Measurements from ENCODE around the gene PACSIN3. TPM values are rescaled to one million over a fixed set of nuclear protein-coding genes. Genes with fewer than 3 reads are reported as not detected.
"Not testable (repeated sequence)": the region's sequence is repeated elsewhere in the genome, so short reads cannot be mapped to it uniquely, and the experiment has no call there.

PACSIN3 gene
- total RNA-seq, 2 donors from 2014 or later: 107 to 186 TPM

GRCh38 chr11:47215366-47215910 is 29.2 kb upstream of the PACSIN3 start:
- Histone ChIP-seq H3K4me1 (peaks cover 0 to 25% of the 10 kb centered on the region in 2 donors), H3K36me3 (no peaks in the 10 kb centered on the region), H3K27ac (peak overlapping the region; percentile 91 to 97)

DNA sequence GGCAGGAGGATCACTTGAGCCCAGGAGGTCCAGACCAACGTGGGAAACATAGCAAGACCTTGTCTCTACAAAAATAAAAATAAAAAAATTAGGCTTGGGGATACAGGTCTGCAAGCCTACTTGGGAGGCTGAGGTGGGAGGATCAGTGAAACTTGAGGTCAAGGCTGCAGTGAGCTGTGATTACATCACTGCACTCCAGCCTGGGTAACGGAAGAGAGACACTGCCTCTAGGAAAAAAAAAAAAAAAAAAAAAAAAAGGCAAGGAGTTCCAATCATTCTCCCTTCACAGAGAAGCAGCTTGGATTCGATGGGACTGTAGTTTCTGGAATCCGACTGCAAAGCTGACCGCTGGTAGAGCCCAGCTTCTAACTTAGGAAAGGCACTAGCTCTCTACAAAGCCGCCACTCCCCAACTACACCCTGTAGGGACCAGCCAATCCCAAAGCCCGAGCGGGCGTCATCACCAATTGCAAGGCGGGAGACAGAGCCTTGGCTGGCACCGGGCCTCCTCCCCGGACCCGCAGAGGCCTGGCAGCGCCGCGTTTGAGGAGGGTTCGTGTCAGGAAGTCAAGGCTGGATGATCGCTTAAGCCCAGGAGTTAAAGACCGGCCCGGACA is 27.8 kb upstream of the PACSIN3 start:
- TF ChIP-seq, protein P1, sequence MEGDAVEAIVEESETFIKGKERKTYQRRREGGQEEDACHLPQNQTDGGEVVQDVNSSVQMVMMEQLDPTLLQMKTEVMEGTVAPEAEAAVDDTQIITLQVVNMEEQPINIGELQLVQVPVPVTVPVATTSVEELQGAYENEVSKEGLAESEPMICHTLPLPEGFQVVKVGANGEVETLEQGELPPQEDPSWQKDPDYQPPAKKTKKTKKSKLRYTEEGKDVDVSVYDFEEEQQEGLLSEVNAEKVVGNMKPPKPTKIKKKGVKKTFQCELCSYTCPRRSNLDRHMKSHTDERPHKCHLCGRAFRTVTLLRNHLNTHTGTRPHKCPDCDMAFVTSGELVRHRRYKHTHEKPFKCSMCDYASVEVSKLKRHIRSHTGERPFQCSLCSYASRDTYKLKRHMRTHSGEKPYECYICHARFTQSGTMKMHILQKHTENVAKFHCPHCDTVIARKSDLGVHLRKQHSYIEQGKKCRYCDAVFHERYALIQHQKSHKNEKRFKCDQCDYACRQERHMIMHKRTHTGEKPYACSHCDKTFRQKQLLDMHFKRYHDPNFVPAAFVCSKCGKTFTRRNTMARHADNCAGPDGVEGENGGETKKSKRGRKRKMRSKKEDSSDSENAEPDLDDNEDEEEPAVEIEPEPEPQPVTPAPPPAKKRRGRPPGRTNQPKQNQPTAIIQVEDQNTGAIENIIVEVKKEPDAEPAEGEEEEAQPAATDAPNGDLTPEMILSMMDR (IDR thresholded peaks at IDR 0.05): no peak
- Histone ChIP-seq H3K4me1 (peaks cover 0 to 18% of the 10 kb centered on the region in 2 donors), H3K27me3 (no peaks in the 10 kb centered on the region), H3K9me3 (no peaks in the 10 kb centered on the region), H3K27ac (peak overlapping the region; percentile 91 to 97), H3K36me3 (no peaks in the 10 kb centered on the region), H3K4me3 (peak overlapping the region; percentile 61 to 66)
- DNase-seq (ENCODE audit: low spot score): peak; percentile 96

More at GRCh38 chr11:47215366-47215910, 29.2 kb upstream of the PACSIN3 start:
- H3K4me3 ChIP-seq: peak overlapping the region; percentile 61 to 66
- no peak for DNase-seq (ENCODE audit: low spot score)
- TF ChIP-seq, protein P1 (IDR thresholded peaks at IDR 0.05): no peak
- H3K27me3 ChIP-seq: no peaks in the 10 kb centered on the region
- no peaks in the 10 kb centered on the region for H3K9me3 ChIP-seq

DNA sequence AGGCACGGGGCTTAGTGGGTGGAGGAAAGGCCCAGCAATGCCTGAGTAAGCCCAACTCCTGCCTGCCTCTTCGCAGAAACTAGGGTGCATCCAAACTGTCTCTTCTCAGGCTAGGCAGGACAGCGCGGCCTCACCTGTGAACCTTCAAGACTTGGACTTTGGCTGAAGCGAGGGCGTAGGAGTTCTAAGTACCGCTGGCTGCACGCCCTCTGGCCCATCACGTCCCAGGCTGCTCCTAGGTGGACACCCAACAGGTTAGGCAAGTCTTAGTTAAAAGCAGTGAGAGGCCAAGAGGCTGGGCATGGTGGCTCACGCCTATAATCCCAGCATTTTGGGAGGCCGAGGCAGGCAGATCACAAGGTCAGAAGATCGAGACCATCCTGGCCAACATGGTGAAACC is 26.7 kb upstream of the PACSIN3 start:
- H3K27me3 ChIP-seq: no peaks in the 10 kb centered on the region
- H3K27ac ChIP-seq: no peak overlapping the region
- no peak overlapping the region for H3K4me3 ChIP-seq
- TF ChIP-seq, protein P1 (IDR thresholded peaks at IDR 0.05): no peak
- no peaks in the 10 kb centered on the region for H3K36me3 ChIP-seq
- H3K4me1 ChIP-seq: peaks cover 0 to 18% of the 10 kb centered on the region in 2 donors
- no peaks in the 10 kb centered on the region for H3K9me3 ChIP-seq
- no peak for DNase-seq (ENCODE audit: low spot score)

- DNase-seq (ENCODE audit: low spot score): no peak
- no peaks in the 10 kb centered on the region for H3K36me3 ChIP-seq
- no peaks in the 10 kb centered on the region for H3K4me1 ChIP-seq
- TF ChIP-seq, protein P1 (IDR thresholded peaks at IDR 0.05): no peak
- no peaks in the 10 kb centered on the region for H3K9me3 ChIP-seq
- no peak overlapping the region for H3K27ac ChIP-seq
- no peaks in the 10 kb centered on the region for H3K27me3 ChIP-seq
- no peak overlapping the region for H3K4me3 ChIP-seq
Measured at GRCh38 chr11:47208628-47209027, 22.4 kb upstream of the PACSIN3 start.

DNA sequence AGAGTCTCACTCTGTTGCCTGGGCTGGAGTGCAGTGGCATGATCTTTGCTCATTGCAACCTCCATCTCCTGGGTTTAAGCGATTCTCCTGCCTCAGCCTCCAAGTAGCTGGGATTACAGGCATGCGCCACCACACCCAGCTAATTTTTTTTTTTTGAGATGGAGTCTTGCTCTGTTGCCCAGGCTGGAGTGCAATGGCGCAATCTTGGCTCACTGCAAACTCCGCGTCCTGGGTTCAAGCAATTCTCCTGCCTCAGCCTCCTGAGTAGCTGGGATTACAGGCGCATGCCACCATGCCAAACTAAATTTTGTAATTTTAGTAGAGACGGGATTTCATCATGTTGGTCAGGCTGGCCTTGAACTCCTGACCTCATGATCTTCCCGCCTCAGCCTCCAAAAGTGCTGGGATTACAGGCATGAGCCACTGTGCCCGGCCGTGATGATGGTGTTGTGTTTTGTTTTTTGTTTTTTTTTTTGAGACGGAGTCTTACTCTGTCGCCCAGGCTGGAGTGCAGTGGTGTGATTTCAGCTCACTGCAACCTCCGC is 21.8 kb upstream of the PACSIN3 start:
- not testable (repeated sequence) for H3K9me3 ChIP-seq; H3K4me1 ChIP-seq; H3K36me3 ChIP-seq; H3K27ac ChIP-seq; H3K27me3 ChIP-seq; DNase-seq (ENCODE audit: low spot score); H3K4me3 ChIP-seq

DNA sequence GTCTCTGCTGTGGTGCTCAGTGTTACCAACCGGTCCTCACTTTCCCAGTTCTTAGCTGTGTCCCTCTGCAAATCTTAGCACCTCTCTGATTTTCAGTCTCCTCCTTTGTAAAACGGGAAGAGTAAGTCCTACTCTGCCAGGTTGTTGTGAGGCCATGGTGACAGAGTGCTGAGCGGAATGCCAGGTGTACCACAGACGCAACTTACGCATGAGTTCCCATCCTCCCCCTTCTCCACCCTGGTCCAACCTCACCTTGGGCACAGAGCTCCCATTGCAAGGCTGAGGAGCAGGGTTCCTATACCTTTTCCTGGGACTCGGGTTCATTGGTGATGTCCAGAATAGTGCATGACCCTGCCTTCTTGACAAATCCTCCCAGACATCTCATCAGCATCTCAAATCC is 21.2 kb upstream of the PACSIN3 start:
- Histone ChIP-seq H3K36me3 (no peaks in the 10 kb centered on the region), H3K27ac (no peak overlapping the region), H3K4me3 (no peak overlapping the region), H3K9me3 (no peaks in the 10 kb centered on the region), H3K4me1 (no peaks in the 10 kb centered on the region), H3K27me3 (no peaks in the 10 kb centered on the region)
- TF ChIP-seq, protein P1 (IDR thresholded peaks at IDR 0.05): no peak
- DNase-seq (ENCODE audit: low spot score): no peak

DNA sequence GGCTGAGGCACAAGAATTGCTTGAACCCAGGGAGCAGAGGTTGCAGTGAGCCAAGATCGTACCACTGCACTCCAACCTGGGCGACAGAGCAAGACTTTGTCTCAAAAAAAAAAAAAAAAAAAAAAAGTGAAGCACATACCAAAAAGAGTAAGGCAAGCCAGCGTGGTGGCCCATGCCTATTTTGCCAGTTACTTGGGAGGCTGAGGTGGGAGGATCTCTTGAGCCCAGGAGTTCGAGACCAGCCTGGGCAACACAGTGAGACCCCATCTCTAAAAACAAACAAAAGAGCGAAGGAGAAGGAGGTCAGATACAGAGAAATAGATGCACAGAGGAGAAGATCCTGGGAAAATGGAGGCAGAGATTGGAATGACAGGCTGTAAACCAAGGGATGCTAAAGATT is 20.3 kb upstream of the PACSIN3 start:
- not testable (repeated sequence) for H3K27ac ChIP-seq; H3K4me1 ChIP-seq; H3K9me3 ChIP-seq; H3K4me3 ChIP-seq; H3K27me3 ChIP-seq; H3K36me3 ChIP-seq; DNase-seq (ENCODE audit: low spot score)

Data from right atrium auricular region (tissue), 2 donors.